Karpas-422 (cell line): ENCODE measurements around the gene ITPR2. TPM values are rescaled to one million over a fixed set of nuclear protein-coding genes. Genes with fewer than 3 reads are reported as not detected.

Source experiments
- DNase-seq: peaks from one replicate; pipeline ENCODE4 v3.0.0-alpha.2; 2015
- H2AFZ ChIP-seq: fragments of 200-600 bp; sonication (generic); 2 replicates; pipeline ENCODE4 v1.6.1; 2014; ENCODE audit warnings: antibody characterized with exemption, low read length, mixed read lengths
- H3K27ac ChIP-seq: fragments of 200-600 bp; sonication (generic); 2 replicates; pipeline ENCODE4 v1.5.1; 2014; ENCODE audit warnings: mild to moderate bottlenecking, low read length, moderate library complexity
- H3K27me3 ChIP-seq: fragments of 200-600 bp; sonication (generic); 2 replicates; pipeline ENCODE4 v1.6.1; 2014; ENCODE audit warnings: low read length, mixed read lengths
- H3K36me3 ChIP-seq: fragments of 200-600 bp; sonication (generic); 2 replicates; pipeline ENCODE4 v1.6.1; 2014; ENCODE audit warnings: low read length, mixed read lengths; ENCODE audit not compliant: insufficient read depth
- H3K4me1 ChIP-seq: fragments of 200-600 bp; sonication (generic); 2 replicates; pipeline ENCODE4 v1.6.1; 2014; ENCODE audit warnings: mild to moderate bottlenecking, low read length, mixed read lengths
- H3K4me2 ChIP-seq: fragments of 200-600 bp; sonication (generic); 2 replicates; pipeline ENCODE4 v1.6.1; 2014; ENCODE audit warnings: low read length, low read depth, mild to moderate bottlenecking; ENCODE audit not compliant: poor library complexity, severe bottlenecking
- H3K4me3 ChIP-seq: fragments of 200-600 bp; sonication (generic); 2 replicates; pipeline ENCODE4 v1.5.1; 2014; ENCODE audit warnings: mild to moderate bottlenecking, antibody characterized with exemption, low read length, mixed read lengths
- H3K79me2 ChIP-seq: fragments of 200-600 bp; sonication (generic); 2 replicates; pipeline ENCODE4 v1.6.1; 2014; ENCODE audit warnings: mild to moderate bottlenecking, low read length, mixed read lengths
- H3K9ac ChIP-seq: fragments of 200-600 bp; sonication (generic); 2 replicates; pipeline ENCODE4 v1.6.0; 2014; ENCODE audit warnings: low read length
- H3K9me2 ChIP-seq: fragments of 200-600 bp; sonication (generic), shearing (Covaris generic); replicated peaks from 2 replicates; pipeline ENCODE4 v1.6.0; 2014; ENCODE audit warnings: mild to moderate bottlenecking, low read length, moderate library complexity; ENCODE audit not compliant: insufficient read depth
- H3K9me3 ChIP-seq: fragments of 300-700, 200-600 bp; sonication (generic); 2 replicates; pipeline ENCODE4 v1.6.1; 2014; ENCODE audit warnings: low read length, mixed read lengths
- H4K20me1 ChIP-seq: fragments of 200-600 bp; sonication (generic); 2 replicates; pipeline ENCODE4 v1.6.1; 2014; ENCODE audit warnings: mild to moderate bottlenecking, antibody characterized with exemption, low read length, low read depth; ENCODE audit not compliant: insufficient read depth
- total RNA-seq: library from RNA; depleted of rRNA; stranded (reverse); fragments of >200 nt; shearing (Covaris generic); gene quantifications from 2 replicates; pipeline ENCODE4 v1.2.3, GENCODE V29; 2014; ENCODE audit warnings: low replicate concordance

The ITPR2 gene
- total RNA-seq, 1 experiment from 2014 or later, result 128 TPM

DNA sequence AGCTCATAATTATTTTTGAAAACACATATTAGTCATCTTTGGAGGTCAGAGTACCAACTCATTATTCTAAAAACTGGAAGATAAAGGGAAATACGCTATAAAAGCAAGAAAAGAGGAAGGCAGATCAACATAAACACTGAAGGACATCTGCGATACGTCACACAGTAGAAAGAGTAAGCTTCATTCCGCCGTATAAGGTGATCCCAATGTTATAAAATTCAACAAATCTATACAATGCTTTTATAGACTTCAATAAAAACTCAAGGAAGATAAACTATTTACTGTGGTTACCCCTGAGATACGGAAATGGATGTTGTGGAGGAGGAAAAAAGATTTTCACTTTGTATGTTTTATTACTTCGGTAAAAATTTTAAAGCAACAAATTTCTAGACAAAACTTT is 92.6 kb downstream of the ITPR2 start:
- H4K20me1 ChIP-seq, result no peaks in the 10 kb centered on the region

GRCh38 chr12:26737487-26738030 is 95.4 kb downstream of the ITPR2 start:
- no peaks in the 10 kb centered on the region for H3K9me2 ChIP-seq
- no peaks in the 10 kb centered on the region for H3K27me3 ChIP-seq
- H3K9ac ChIP-seq, result no peak overlapping the region
- H4K20me1 ChIP-seq, result no peaks in the 10 kb centered on the region
- H3K4me3 ChIP-seq, result no peak overlapping the region
- H3K36me3 ChIP-seq, result peaks cover 15% of the 10 kb centered on the region; the same call in 1 of the 2 replicates
- H3K27ac ChIP-seq, result no peak overlapping the region
- H3K79me2 ChIP-seq, result peaks cover 89% of the 10 kb centered on the region
- H3K4me2 ChIP-seq, result no peak overlapping the region
- no peak overlapping the region for H2AFZ ChIP-seq
- peaks cover 49% of the 10 kb centered on the region for H3K4me1 ChIP-seq
- DNase-seq, result no peak
- H3K9me3 ChIP-seq, result peaks cover 9% of the 10 kb centered on the region

More for the DNA sequence above, 92.6 kb downstream of the ITPR2 start:
- Histone ChIP-seq H3K4me3 (no peak overlapping the region), H3K9ac (no peak overlapping the region), H3K4me2 (no peak overlapping the region), H3K4me1 (peaks cover 27% of the 10 kb centered on the region), H3K27me3 (no peaks in the 10 kb centered on the region), H3K79me2 (peaks cover 98% of the 10 kb centered on the region), H3K9me2 (no peaks in the 10 kb centered on the region), H2AFZ (no peak overlapping the region), H3K36me3 (peaks cover 15% of the 10 kb centered on the region; the same call in 1 of the 2 replicates), H3K27ac (no peak overlapping the region), H3K9me3 (peaks cover 9% of the 10 kb centered on the region)
- DNase-seq, result no peak

- Histone ChIP-seq H3K9me3 (peaks cover 9% of the 10 kb centered on the region), H3K36me3 (peaks cover 15% of the 10 kb centered on the region; the same call in 1 of the 2 replicates), H3K27me3 (no peaks in the 10 kb centered on the region), H3K9me2 (no peaks in the 10 kb centered on the region), H3K4me3 (no peak overlapping the region), H3K9ac (no peak overlapping the region), H4K20me1 (no peaks in the 10 kb centered on the region), H2AFZ (no peak overlapping the region), H3K79me2 (peaks cover 89% of the 10 kb centered on the region), H3K4me1 (peaks cover 57% of the 10 kb centered on the region), H3K4me2 (no peak overlapping the region), H3K27ac (peak overlapping the region; percentile 32; the same call in 1 of the 2 replicates)
- no peak for DNase-seq
Measured at GRCh38 chr12:26736563-26737486, 96.2 kb downstream of the ITPR2 start.

GRCh38 chr12:26735249-26735639 is 97.8 kb downstream of the ITPR2 start:
- Histone ChIP-seq H4K20me1 (no peaks in the 10 kb centered on the region), H3K27ac (peak overlapping the region; percentile 32), H3K9me2 (no peaks in the 10 kb centered on the region), H2AFZ (no peak overlapping the region), H3K79me2 (peaks cover 89% of the 10 kb centered on the region), H3K9me3 (peaks cover 9% of the 10 kb centered on the region), H3K36me3 (peaks cover 11% of the 10 kb centered on the region; the same call in 1 of the 2 replicates), H3K4me3 (no peak overlapping the region), H3K27me3 (no peaks in the 10 kb centered on the region), H3K9ac (no peak overlapping the region), H3K4me2 (no peak overlapping the region), H3K4me1 (peaks cover 72% of the 10 kb centered on the region)
- no peak for DNase-seq

GRCh38 chr12:26734510-26735248 is 98.3 kb downstream of the ITPR2 start:
- Histone ChIP-seq H3K9me3 (peaks cover 9% of the 10 kb centered on the region), H3K9me2 (no peaks in the 10 kb centered on the region), H3K9ac (peak overlapping the region; percentile 27; the same call in 1 of the 2 replicates), H4K20me1 (no peaks in the 10 kb centered on the region), H3K36me3 (peaks cover 9% of the 10 kb centered on the region; the same call in 1 of the 2 replicates), H3K4me3 (no peak overlapping the region), H3K27ac (peak overlapping the region; percentile 94), H3K27me3 (no peaks in the 10 kb centered on the region), H3K4me2 (peak overlapping the region; percentile 73), H3K4me1 (peaks cover 78% of the 10 kb centered on the region), H2AFZ (no peak overlapping the region), H3K79me2 (peaks cover 90% of the 10 kb centered on the region)
- no peak for DNase-seq

- H4K20me1 ChIP-seq, result no peaks in the 10 kb centered on the region
- no peaks in the 10 kb centered on the region for H3K9me3 ChIP-seq
- peak; percentile 91 for DNase-seq
- peaks cover 91% of the 10 kb centered on the region for H3K79me2 ChIP-seq
- no peaks in the 10 kb centered on the region for H3K36me3 ChIP-seq
- H3K9me2 ChIP-seq, result no peaks in the 10 kb centered on the region
- H3K27ac ChIP-seq, result peak overlapping the region; percentile 94
- H3K27me3 ChIP-seq, result no peaks in the 10 kb centered on the region
- H2AFZ ChIP-seq, result no peak overlapping the region
- H3K4me2 ChIP-seq, result peak overlapping the region; percentile 73
- peaks cover 95% of the 10 kb centered on the region for H3K4me1 ChIP-seq
- peak overlapping the region; percentile 52 for H3K9ac ChIP-seq
- H3K4me3 ChIP-seq, result peak overlapping the region; percentile 48
Measured at GRCh38 chr12:26732005-26732908, 100.7 kb downstream of the ITPR2 start.

DNA sequence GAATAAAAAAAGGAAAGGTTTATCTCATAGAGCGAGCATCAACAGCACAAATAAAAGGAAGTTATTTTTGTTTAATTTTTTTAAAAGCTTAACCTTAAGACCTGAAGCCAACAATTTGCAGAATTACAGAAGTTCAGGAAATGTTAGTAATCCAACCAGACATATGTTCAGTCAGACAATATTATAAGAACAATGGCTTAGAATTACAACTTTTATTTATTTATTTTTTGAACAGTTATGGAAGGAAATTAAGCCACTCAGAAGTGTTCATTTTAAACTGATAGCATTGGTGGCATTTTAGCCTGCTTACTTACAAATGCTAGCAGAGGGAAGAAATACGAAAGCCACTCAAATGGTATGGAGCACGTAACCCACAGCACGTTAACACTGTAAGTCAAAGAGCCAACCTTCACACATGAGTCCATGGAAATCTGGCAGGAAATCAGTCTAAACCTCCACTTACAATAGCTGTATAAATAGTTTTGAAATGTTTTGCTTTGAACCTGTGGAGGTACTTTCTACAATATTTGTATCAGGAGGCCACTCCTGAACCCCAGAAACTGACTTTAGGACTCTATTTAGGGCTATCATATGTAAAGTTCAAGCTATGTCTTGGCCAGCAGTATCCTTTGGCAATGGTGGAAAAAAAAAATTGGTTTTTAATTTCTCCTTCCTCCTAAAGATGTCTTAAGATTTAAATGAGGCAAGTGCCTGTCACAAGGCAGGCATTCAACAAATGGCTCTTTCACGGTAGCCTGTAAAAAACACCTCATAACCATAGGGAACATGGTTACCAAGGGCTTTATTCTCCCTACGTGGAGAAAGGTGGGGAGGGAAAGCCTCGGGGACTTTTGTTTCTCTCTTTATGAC is 102.3 kb downstream of the ITPR2 start:
- Histone ChIP-seq H3K79me2 (peaks cover 91% of the 10 kb centered on the region), H3K9me3 (no peaks in the 10 kb centered on the region), H3K4me3 (no peak overlapping the region), H3K9me2 (no peaks in the 10 kb centered on the region), H3K9ac (peak overlapping the region; percentile 20; the same call in 1 of the 2 replicates), H3K36me3 (no peaks in the 10 kb centered on the region), H3K4me1 (peaks cover 99% of the 10 kb centered on the region), H3K27me3 (no peaks in the 10 kb centered on the region), H4K20me1 (no peaks in the 10 kb centered on the region), H2AFZ (no peak overlapping the region), H3K4me2 (peak overlapping the region; percentile 73), H3K27ac (peak overlapping the region; percentile 94)
- no peak for DNase-seq
